HG03457 (cell line): ENCODE measurements around the gene CCDC74A.
A peak's percentile ranks its signal among the peaks of the same experiment; 100 is the strongest.
"Not testable (repeated sequence)": the region's sequence is repeated elsewhere in the genome, so short reads cannot be mapped to it uniquely, and the experiment has no call there.

Experiments
- ATAC-seq: cut with Tn5 transposase; IDR thresholded peaks from one replicate; pipeline ENCODE4 v1.9.1; 2021; ENCODE audit warnings: moderate number of reproducible peaks; ENCODE audit not compliant: unreplicated experiment

The CCDC74A gene

DNA sequence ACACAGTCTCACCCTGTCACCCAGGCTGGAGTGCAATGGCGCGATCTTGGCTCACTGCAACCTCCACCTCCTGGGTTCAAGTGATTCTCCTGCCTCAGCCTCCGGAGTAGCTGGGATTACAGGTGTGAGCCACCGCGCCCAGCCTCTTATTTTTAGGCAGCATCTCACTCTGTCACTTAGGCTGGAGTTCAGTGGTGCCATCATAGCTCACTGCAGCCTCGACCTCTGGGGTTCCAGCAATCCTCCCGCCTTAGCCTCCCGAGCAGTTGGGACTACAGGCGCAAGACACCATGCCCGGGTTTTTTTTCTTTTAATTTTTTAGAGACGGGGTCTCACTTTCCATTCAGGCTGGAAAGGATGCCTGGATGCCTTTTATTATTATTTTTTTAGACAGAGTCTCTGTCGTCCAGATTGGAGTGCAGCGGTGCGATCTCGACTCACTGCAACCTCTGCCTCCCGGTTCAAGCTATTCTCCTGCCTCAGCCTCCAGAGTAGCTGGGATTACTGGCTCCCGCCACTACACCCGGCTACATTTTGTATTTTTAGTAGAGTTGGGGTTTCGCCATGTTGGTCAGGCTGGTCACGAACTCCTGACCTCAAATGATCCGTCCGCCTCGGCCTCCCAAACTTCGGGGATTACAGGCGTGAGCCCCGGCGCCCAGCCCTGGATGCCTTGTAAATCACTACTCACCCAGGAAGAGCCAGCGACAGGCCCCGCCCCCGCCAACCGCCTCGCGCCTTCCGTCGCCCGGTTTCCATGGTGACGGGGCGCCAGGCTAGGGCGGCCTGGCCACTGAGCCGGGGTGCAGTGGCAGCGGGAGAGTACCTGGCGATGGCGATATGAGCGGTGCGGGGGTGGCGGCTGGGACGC, at the start of gene CCDC74A:
Gene CCDC74A, plus strand, starts transcription at position 758 of the 871 bp plus-strand sequence. Its CDS starts 83 bp downstream, at position 841.
- peak; percentile 95 for ATAC-seq

DNA sequence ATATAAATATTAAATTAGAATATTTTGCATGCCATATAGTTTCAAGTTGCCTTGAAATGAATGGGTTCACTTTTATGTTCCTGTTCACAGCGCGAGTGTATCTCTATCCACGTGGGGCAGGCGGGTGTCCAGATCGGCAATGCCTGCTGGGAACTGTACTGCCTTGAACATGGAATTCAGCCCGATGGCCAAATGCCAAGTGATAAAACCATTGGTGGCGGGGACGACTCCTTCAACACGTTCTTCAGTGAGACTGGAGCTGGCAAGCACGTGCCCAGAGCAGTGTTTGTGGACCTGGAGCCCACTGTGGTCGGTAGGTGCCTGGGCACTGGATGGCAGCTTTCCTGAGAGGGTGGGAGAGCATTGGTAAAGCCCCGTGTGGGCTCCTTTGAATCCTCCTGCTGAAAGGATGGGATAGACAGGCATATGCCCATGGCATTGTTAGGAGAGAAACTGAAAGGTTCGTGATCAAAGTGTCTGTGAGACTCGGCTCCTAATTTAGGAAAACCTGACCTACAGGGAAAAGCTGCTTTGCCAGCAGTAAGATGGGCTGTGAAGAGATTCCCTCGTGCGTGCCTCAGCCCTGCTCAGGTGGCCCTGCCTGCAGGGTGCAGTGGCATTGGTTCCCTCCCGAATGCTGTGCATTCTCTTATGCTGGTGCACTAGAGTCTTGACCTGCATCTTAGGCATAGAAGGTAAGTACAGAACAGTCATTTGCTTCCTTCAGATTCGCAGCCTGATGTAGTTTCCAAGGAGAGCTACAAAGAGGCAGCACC, 49.4 kb upstream of the CCDC74A start:
- not testable (repeated sequence) for ATAC-seq

DNA sequence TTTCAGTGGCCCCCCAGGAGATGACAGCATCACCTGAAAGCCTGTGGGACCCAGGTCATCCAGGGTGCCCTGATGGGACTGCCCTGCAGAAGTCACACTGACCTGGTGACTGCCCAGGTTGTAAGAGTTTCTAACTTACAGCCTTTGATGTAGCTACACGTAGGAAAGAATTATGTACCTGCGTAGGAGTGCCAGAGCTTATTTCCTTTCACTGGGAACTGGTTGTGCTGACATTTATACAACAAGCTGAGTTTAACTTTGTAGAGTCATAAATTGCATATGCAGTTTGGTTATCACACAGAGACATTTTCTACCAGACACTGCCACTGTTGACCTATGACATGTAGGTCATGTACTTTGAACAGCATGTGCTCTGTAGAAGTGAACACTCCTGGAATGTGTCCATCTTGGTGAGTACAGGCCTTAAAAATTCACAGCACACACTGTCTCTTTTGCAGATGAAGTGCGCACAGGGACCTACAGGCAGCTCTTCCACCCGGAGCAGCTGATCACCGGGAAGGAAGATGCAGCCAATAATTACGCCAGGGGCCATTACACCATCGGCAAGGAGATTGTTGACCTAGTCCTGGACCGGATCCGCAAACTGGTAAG, 48.7 kb upstream of the CCDC74A start:
- ATAC-seq: not testable (repeated sequence)

DNA sequence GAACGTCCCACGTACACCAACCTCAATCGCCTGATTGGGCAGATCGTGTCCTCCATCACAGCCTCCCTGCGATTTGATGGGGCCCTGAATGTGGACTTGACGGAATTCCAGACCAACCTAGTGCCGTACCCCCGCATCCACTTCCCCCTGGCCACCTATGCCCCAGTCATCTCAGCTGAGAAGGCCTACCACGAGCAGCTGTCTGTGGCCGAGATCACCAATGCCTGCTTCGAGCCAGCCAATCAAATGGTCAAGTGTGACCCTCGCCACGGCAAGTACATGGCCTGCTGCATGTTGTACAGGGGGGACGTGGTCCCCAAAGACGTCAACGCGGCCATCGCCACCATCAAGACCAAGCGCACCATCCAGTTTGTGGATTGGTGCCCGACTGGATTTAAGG, 47.3 kb upstream of the CCDC74A start:
- ATAC-seq: not testable (repeated sequence)

DNA sequence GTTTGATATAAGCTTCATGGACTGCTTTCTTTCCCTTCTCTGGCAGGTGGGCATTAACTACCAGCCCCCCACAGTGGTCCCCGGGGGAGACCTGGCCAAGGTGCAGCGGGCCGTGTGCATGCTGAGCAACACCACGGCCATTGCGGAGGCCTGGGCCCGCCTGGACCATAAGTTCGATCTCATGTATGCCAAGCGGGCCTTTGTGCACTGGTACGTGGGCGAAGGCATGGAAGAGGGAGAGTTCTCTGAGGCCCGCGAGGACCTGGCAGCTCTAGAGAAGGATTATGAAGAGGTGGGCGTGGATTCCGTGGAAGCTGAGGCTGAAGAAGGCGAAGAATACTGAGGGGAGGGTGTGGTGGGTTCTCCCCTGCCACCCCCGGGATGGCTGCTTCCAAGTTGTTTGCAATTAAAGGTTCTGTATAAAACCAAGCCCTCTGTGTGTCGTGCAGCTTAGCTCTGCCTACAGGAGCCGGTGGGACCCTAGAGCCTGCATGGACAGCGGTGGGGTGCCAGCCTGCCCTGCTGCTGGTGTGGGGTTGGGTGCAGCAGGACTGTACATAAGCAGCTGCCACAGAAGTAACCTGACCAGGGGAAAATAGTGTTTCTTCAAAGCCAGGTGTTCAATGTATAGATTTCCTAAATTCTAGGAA, 45.1 kb upstream of the CCDC74A start:
- not testable (repeated sequence) for ATAC-seq

DNA sequence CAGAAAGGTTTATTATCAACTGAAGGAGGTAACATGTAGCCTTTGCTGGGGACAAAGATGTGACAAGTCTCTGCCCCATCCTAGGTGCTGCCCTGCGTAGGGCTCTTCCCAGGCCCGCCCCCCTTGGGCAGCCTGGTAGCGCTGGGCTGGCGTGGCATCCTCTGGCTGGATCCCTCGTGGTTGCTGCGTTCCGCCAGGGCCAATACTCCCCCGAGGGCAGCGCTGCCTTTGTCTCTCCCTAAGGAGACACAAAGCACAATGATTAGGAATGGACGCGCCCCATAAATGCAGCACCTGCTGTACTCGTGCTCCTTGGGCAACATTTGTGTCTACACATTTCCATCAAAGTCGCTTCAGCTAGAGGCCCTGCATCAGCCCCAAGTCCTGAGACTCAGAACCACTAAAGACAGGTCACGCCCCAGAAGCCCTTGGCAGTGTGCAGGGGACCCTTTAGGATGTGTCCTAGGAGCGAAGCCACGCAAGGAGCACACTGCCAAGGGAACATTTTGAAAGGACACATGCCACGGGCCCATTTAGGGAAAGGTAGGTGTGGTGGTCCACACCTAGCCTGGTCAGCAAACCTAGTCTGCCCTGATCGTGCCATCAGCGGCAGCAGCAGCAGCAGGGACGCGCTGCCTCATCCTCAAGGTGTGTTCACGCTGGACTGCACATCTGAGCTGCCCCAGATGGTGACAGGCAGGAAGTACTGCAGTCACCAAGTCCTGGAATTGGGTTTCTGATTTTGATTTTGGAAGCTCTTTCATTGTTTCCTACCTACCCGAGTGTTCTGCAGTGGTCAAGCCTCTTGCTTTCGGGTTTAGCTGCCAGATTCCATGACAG, 43.5 kb upstream of the CCDC74A start:
- not testable (repeated sequence) for ATAC-seq

DNA sequence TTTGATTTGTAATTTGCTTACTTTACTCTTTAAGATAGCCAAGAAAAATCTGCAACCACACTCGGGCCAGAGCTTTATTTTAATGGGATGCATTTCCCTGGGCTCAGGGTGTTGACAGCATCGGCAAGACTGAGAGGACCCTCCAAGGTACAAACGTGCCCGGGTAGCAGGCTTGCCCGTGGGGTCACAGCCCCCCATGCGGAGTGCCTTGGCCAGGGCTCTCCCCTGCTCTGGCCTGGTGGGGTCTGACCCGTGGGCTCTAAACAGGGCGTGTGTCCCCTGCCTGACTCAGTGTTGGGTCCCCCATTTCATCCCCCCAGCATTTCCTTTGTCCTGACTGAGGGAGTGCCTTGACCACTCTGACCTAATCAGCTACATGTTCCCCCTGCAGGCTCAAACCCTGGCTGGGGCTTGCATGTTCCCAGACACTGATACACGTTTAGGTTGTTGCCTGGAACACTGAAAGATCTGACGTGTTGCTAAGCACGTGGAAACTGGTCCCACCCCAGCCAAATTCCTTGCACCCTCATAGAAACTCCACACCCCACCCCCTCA, 42.7 kb upstream of the CCDC74A start:
- ATAC-seq: not testable (repeated sequence)

DNA sequence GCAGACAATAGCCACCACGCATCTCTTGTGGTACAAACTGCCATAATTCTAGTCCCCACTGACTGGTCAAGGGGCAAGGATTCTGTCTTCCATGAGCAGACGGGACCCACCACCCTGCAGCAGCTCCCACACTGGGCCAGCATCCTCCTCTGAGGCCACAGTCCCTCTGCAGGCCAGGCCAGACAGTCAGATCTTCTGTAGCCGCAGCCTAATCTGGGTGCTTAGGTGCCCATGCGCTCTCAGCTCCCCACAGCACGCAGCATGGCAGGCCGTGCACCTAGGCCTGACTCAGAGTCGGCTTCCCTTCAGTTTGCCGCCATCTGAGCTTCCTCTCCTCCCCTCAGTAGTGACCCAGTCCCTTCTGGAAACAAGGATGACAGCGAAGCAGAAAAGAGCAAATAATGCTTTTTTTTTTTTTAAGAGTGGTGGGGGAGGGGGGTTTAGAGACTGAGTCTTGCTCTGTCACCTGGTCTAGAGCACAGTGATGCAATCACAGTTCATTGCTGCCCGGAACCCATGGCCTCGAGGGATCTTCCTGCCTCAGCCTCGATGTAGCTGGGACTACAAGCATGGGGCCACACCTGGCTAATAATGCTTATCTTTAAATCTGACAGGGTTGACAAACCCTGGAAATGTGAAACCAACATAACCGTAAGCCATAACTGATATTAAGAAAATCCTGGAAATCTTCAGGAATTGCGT, 41.3 kb upstream of the CCDC74A start:
- ATAC-seq: not testable (repeated sequence)

DNA sequence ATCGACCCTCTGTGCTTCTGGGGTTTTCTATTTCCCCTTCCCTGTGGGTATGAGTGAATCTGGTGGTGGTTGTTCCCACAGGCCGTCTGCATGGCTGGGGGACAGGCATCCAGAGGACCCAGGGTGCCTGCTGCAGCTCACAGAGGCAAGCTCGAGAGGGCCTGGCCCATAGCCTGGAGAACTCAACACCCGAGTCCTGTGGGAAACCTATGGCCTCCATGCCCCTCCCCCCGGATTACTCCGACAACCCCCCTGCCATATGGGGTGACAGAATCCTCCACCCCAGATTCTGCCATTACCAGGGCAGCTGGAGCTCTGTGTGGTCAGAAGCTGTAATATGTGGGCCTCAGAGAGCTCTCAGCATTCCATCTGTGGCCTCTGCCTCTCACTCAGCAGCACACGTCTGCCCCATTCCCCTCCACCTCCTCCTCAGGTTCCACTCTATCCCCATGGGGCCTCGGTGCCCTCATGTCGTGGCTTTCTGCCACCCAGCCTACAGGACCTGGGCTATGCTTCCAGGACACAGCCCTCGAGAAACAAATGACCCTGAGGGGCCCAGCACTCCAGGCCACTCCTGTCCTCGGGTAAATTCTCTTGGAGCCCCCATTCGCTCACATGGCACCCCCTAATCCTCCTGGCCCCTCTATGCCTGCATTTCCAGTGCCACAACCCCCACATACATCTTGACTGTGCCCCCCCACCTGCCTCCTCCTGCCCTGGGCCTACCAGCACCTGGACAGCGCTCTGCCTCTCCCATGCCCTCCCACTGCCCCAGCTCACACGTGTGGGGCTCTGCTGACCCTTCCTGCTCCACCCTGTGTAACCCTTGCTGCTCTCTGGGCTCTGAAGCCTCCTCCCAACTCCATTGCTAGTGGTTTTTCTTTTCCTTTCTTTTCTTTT, 39.1 kb upstream of the CCDC74A start:
- ATAC-seq: no peak

DNA sequence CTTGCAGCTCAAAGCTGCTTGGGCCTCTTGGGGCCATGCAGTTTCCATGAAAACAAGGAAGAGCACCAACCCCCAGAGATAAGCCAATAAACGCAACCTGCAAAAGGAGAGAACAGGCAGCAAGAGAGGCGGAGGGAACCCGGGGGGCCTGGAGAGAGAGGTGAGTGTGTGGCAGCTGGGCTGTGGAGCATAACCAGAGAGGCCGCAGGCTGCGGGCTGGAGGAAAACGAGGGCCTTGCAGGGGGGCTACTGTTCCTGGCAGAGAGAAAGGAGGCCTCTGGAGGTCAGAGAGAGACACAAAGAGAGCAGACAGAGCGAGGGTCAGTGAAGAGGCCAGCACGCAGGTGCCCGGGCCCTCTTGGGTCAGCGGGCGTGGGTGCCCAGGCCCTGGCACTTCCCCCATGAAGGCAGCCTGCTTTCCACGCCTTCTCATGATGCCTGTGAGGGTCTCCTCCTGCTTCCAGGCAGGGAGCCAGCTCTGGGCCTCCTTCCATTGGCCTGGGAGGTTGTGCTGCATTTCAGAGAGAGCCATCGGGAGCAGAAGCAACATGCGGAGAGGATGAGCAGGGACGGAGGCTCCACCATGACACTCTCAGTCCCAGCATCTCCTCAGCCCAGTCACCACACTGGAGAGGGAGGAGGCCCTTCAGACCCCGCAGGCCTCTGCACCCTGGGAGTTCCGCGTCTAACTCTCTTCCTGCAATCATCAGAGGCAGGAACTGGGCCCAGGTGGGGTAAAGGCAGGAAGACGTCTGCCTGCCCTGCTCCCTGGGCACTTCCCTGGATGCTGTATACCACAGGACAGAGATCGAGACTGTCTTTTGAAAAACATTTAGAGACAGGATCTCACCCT, 36.8 kb upstream of the CCDC74A start:
- ATAC-seq: not testable (repeated sequence)

DNA sequence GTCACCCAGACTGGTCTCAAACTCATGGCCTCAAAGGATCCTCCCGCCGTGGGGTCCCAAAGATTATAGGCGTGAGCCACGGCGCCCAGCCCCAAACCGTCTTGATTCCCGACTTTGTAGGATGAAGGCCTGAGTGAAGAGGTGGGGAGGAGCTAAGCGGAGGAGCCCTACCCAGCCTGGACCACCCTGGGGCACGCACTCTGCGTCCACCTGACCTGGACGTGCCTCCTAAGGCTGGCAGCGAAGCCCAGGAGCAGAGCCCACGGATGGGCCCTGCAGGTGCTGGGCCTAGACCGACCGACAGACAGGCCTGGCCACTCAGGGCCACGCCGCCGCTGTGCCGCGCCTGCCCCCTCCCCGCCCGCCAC, 36.2 kb upstream of the CCDC74A start:
- ATAC-seq: not testable (repeated sequence)

DNA sequence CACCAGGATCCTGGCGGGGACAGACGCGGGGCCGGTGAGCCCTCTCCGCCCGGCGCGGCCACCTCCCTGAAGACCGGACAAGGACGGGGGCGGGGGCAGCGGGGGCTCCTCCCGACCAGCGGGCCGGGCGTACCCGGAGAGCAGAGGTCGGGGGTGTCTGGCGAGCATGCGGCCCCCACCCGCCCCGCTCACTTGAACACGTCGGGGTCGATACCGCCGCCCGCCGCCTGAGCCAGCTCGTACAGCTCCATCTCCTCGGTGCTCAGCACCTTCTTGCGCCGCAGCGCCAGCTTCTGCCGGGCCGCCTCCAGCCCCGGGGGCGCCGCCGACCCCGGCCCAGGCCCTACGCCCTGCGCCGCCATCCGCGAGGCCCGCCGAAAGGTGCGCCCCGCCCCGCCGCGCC, 35.7 kb upstream of the CCDC74A start, which contains the start of gene MZT2A:
Gene MZT2A, minus strand, starts transcription at position 383 of the 403 bp plus-strand sequence. Its CDS starts 21 bp downstream, at position 362.
- peak; percentile 7 for ATAC-seq

DNA sequence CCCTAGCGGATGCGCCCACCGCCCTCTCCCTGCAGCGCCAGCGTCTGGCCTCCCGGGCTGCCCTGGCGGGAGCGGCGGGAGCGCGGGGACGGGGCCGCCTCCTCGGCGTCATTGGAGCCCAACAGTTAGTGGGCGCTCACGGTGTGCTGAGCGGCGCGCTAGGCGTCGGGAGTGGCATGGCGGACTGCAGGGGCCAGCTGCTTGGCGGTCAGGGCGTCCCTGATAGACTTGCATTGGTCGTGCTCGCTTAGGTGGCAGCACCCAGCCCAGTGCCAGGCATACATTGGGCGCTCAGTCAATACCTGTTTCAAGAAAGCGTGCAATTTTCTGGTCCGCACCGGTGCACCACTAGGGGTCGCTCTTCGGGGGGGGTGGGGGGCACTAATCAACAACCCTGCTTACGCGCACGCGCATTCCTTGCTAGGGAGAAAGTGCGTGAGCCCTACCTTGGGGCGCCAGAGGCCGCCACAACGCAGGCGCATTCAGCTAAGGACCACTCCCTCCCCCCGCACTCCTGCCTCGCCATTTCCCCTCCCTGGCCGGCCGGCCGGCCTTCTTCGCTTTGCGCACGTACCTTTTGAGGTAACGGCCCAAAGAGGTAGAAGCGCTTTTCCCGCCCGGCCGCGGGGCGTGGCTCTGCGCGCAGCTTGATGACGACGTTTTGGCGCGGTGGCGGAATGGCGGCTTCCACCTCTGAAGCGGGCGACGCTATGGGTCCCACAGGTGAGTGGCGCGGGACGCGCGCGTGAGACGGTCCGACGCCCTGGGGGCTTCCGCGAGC, 35.1 kb upstream of the CCDC74A start:
- peak; percentile 73 for ATAC-seq

DNA sequence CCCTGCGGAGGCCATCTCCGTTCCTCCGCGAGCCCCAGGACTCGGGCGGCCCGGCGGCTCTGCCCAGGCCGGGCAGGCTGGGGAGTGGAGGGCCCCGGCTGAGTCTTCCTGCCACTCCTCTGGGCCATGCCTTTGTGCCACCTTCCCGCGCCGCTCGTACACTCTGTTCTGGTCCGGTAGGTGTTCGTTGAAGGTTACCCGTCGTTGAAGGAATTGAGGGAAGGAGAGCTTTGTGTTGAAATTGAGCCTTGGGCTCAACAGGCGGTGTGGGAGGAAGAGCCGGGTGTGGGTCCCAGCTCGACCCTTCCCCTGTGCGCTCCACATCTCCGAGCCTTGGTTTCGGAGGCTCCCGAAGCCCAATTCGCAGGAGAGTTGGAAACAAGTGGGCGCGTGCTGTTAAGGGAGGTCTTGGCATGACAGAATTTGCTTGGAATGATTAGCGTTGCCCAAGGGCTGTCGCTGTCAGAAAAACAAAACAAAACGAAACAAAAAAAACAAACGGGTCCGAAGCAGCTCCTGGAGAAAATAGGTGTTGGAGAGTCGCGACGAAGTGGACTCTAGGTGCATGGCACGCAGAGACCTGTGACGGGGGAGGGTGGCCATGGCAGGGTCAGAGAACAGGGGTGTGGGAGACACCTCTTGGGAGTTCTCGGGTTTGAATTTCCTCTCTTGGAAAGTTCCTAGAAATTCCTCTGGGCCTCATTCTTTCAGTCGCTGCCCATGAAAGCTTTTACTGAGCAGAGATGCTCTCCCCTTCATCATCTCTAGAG, 34.3 kb upstream of the CCDC74A start:
- ATAC-seq: peak; percentile 19

DNA sequence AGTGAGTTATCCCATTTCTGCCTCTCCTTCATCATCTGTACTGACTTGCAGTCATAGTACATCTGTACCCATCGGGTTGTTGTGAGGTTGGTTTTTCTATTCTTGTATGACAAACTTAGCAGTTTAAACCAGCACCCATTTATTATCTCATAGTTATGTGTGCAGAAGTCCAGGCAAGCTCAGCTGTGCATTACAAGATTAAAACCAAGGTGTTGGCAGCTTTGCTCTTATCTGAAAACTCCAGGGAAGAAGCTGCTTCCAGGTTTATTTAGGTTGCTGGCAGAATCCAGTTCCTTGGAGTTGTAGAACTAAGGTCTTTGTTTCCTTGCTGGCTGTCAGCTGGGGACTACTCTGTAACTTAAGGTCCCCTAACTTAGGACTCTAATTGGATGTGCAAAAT, 32.2 kb upstream of the CCDC74A start:
- not testable (repeated sequence) for ATAC-seq
